Activated CD8-positive, alpha-beta T cell treated with anti-CD3 and anti-CD28 coated beads, Interleukin-2, amount 10 ng/mL, durations not matched to agents 7 days and 5 days (primary cell): Measurements from ENCODE around the gene FARP1. TPM values are rescaled to one million over a fixed set of nuclear protein-coding genes. Genes with fewer than 3 reads are reported as not detected.

Experiments
- ATAC-seq: fragments of 150-1000 bp; cut with Tn5 transposase; one replicate; pipeline ENCODE4 v1.10.0; 2021; ENCODE audit warnings: moderate library complexity
- CTCF ChIA-PET: fragments of 350-600 bp; sonication (Branson Sonifier 250); formaldehyde crosslinking; loops from one replicate; lab custom pipeline; 2021; ENCODE audit warnings: antibody characterized with exemption; lab: Charles Lee
- POLR2A ChIA-PET: fragments of 350-600 bp; sonication (Branson Sonifier 250); formaldehyde crosslinking; loops from one replicate; lab custom pipeline; 2021; ENCODE audit warnings: antibody characterized with exemption; lab: Charles Lee
- DNase-seq: peaks from one replicate; pipeline ENCODE4 v3.0.0-alpha.2; 2020
- H3K27ac Mint-ChIP-seq: one replicate; pipeline ENCODE4 v1.8.0; 2021; ENCODE audit warnings: mild to moderate bottlenecking, mixed read lengths
- H3K27me3 Mint-ChIP-seq: one replicate; pipeline ENCODE4 v1.8.0; 2021; ENCODE audit warnings: low read depth, mixed read lengths
- H3K36me3 Mint-ChIP-seq: one replicate; pipeline ENCODE4 v1.8.0; 2021; ENCODE audit warnings: low read depth, mixed read lengths
- H3K4me1 Mint-ChIP-seq: one replicate; pipeline ENCODE4 v1.8.0; 2021; ENCODE audit warnings: low read depth, mixed read lengths
- H3K4me3 Mint-ChIP-seq: one replicate; pipeline ENCODE4 v1.8.0; 2021; ENCODE audit warnings: mild to moderate bottlenecking, mixed read lengths
- H3K9me3 Mint-ChIP-seq: one replicate; pipeline ENCODE4 v1.8.0; 2022; ENCODE audit warnings: mixed read lengths; ENCODE audit not compliant: insufficient read depth
- total RNA-seq, 2 experiments: library from RNA; stranded (reverse); gene quantifications; one replicate each; pipeline ENCODE4 v1.2.3, GENCODE V29; 2021

The FARP1 gene
- total RNA-seq, 2 experiments from 2014 or later = 1.1 to 1.2 TPM

DNA sequence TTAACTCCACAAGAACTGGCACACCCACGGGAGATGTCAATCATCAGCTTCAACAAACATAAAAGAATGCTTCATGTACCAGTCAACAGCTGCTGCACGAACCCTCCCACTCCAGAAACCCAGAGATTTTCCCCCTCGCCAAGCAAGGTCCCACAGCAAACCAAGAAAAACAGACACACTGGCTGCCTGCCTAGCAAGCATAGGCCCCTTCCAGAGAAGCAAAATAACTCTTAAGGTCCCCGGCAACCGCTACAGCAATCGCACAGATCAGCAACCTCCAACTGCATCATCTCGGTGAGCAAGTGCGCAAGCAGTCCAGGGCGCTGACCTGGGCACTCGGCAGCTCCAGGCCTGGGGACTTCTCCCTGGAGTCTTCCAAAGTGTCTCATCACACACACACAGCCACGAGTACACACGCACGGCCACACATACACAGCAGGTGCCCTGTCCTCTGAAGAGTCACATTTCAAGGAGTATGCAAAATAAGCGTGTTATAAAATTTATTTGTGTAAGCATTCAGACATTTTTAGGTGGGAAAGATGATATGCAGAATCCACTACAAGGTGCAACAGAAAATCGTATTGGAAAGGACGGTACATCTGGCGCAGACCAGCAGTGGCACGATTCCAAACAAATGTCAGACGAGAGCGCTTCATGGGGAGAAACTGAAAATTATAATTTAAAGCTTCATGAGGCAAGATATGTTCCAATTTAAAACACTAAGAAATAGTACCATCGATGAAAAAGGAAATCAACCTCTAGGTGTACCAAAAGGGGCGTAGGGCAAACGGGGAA lies 309.0 kb downstream of the FARP1 start:
- DNase-seq (no peak), ATAC-seq (no peak)
- CTCF ChIA-PET = interaction anchor here (1.9 to 2.6 kb wide), 2 partner anchors 201 to 221 kb away, joined by 7 to 25 read pairs; no protein-coding TSS in a partner anchor
- Mint-ChIP-seq H3K4me1 (peaks cover 22% of the 10 kb centered on the region), H3K27ac (no peak overlapping the region), H3K9me3 (no peaks in the 10 kb centered on the region), H3K4me3 (no peak overlapping the region), H3K36me3 (peaks cover 63% of the 10 kb centered on the region), H3K27me3 (no peaks in the 10 kb centered on the region)
- POLR2A ChIA-PET = interaction anchor here (1.1 kb wide), 1 partner anchor 111 kb away, joined by 3 read pairs; no protein-coding TSS in a partner anchor

DNA sequence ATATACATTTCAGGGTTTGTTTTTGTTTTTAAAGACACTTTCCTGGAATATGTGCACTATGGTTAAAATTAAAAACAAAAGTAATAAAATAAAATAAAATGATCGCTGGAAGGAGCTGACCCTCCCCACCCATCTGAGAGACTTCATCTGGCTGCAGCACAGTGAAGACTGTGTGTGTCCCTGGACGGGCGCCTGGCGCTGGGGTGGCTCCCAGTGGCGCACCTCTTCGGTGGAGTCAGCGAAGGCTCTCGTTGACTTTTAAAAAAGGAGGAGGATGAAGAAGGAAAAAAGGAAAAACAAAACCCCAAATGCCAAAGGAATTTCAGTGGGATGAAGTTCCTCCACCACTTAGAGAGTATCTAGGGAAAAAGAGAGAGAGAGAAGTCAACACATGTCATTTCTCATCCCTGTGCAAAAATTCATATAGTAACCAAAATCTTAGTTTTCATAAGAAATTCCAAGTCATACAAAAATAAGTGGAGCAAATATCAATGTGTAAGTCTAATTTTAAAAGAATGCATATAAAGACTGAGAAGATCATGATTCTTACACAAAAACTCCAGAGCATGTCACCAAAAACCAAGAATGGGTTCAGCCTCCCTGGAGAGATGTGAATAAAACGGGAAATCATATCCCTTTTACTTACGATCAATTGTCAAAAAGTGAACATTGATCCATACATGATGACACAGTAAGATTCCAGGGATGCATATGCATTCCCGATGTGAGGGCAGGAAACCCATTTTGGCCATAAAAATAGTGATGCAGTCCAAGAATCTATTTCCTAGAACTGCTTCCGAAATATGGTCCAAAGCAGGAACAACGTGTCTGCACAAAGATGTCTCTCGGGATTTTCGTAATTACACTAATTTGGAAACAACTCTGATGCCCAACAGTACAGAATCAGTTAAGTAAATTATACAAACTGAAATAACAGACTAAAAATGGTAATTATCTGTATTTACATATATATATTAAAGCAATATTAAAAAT lies 310.3 kb downstream of the FARP1 start:
- Mint-ChIP-seq H3K36me3 (peaks cover 60% of the 10 kb centered on the region), H3K9me3 (no peaks in the 10 kb centered on the region), H3K27ac (no peak overlapping the region), H3K4me3 (no peak overlapping the region), H3K27me3 (no peaks in the 10 kb centered on the region), H3K4me1 (peaks cover 22% of the 10 kb centered on the region)
- POLR2A ChIA-PET = no interaction called here
- no peak for ATAC-seq
- DNase-seq = no peak
- CTCF ChIA-PET = no interaction called here

DNA sequence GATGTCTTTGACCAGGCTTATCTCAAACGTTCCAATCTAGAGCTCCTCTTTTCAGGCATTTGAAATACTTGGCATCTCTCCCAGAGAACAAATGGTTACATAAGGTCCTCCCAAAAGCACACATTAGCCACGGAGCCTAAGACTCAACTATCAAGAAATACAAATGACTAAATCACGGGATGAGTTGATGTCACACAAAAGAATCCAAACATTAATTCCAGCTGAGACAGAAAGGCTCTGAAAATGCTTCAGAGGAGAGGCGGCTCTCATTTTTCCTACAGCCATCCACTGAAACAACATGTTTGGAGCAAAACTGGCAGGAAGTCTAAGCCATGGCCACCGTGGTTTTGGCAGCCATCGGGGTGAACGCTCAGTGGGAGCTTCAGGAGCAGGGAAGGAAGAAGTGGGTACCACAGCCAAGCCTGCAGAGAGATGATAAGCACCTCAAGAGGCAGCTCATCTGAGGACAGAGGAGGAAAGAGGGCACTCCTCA lies 311.5 kb downstream of the FARP1 start:
- Mint-ChIP-seq H3K9me3 (no peaks in the 10 kb centered on the region), H3K36me3 (peaks cover 60% of the 10 kb centered on the region), H3K27ac (peak overlapping the region; percentile 11), H3K4me1 (peaks cover 22% of the 10 kb centered on the region), H3K4me3 (no peak overlapping the region), H3K27me3 (no peaks in the 10 kb centered on the region)
- DNase-seq = no peak
- ChIA-PET CTCF (interaction anchor here (1.0 to 1.6 kb wide), 3 partner anchors 9 to 122 kb away, joined by 3 to 5 read pairs (median 5); no protein-coding TSS in a partner anchor), POLR2A (interaction anchor here (0.9 kb wide), 1 partner anchor 9 kb away, joined by 3 read pairs; no protein-coding TSS in a partner anchor)
- no peak for ATAC-seq

DNA sequence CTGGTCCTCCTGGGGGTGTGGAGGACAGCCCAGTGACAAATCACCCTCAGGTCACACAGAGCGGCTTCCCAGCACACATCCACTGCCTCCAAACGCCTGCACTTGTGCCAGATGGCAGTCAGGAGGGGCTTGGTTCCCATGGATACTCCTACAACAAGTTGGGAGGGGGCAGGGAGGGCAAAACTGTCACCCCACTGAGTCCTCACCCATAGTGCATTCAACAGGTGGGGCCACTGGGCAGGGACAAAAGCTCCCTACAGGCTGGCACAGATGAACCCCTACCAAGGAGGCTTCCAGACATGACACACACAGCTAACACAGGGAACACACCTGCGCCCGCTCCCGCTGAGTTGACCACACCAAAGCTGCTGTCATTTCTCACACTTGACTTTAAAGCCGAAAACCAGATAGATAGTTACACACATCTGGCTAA lies 313.5 kb downstream of the FARP1 start:
- peaks cover 11% of the 10 kb centered on the region for H3K4me1 Mint-ChIP-seq
- DNase-seq = no peak
- H3K9me3 Mint-ChIP-seq = no peaks in the 10 kb centered on the region
- peaks cover 61% of the 10 kb centered on the region for H3K36me3 Mint-ChIP-seq
- no peak for ATAC-seq
- H3K27ac Mint-ChIP-seq = no peak overlapping the region
- ChIA-PET POLR2A (no interaction called here), CTCF (interaction anchor here (0.6 to 2.3 kb wide), 3 partner anchors 11 to 212 kb away, joined by 3 to 13 read pairs (median 4); no protein-coding TSS in a partner anchor)
- H3K27me3 Mint-ChIP-seq = no peaks in the 10 kb centered on the region
- no peak overlapping the region for H3K4me3 Mint-ChIP-seq

DNA sequence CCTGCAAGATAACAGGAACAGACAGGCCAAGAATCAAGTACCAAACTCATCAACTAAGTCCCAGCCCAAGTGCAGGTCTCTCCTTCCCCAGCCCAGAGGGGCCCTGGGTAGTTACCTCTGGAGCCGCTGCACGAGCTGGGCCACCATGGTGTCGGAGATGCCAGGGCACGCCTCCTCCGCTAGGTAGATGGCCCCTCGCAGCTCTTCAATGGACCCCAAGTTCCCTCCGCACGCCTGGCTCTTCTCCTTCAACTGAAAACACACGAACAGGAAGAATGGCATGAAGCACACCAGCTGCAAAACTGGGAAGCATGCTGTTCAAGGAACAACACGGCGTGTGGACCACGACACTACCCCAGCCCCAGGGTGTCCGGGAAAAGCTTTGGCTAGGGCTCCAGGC lies 314.2 kb downstream of the FARP1 start:
- H3K36me3 Mint-ChIP-seq = peaks cover 58% of the 10 kb centered on the region
- no peak for ATAC-seq

DNA sequence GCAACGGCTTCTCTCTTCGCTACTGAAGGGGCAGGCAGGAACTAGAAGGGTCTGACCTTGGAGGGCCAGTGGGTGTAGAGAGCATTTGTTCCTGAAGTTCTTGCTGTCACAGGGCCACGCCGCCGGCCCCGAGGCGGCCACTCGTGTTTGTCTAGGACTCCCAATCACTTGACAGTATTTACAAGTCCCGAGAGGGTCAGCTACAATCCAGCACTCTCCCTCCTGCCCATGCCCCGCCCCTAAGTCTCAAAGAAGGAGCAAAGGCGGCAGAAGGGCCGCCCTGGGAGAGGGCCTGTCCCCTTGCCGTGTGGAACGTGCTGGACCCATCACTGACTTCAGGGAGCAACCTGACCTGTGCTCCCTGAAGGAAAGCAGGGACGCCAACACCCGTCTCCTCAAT lies 315.5 kb downstream of the FARP1 start:
- peaks cover 59% of the 10 kb centered on the region for H3K36me3 Mint-ChIP-seq
- H3K9me3 Mint-ChIP-seq = no peaks in the 10 kb centered on the region
- DNase-seq (no peak), ATAC-seq (no peak)
- ChIA-PET CTCF (no interaction called here), POLR2A (no interaction called here)
- H3K4me1 Mint-ChIP-seq = peaks cover 7% of the 10 kb centered on the region
- no peak overlapping the region for H3K4me3 Mint-ChIP-seq
- no peak overlapping the region for H3K27ac Mint-ChIP-seq
- H3K27me3 Mint-ChIP-seq = no peaks in the 10 kb centered on the region

More for the DNA sequence above, 314.2 kb downstream of the FARP1 start:
- no peak for DNase-seq
- POLR2A ChIA-PET = no interaction called here
- peaks cover 5% of the 10 kb centered on the region for H3K4me1 Mint-ChIP-seq
- H3K4me3 Mint-ChIP-seq = no peak overlapping the region
- CTCF ChIA-PET = interaction anchor here (0.6 to 2.3 kb wide), 3 partner anchors 11 to 211 kb away, joined by 3 to 13 read pairs (median 4); no protein-coding TSS in a partner anchor
- H3K9me3 Mint-ChIP-seq = no peaks in the 10 kb centered on the region
- no peaks in the 10 kb centered on the region for H3K27me3 Mint-ChIP-seq
- H3K27ac Mint-ChIP-seq = no peak overlapping the region

DNA sequence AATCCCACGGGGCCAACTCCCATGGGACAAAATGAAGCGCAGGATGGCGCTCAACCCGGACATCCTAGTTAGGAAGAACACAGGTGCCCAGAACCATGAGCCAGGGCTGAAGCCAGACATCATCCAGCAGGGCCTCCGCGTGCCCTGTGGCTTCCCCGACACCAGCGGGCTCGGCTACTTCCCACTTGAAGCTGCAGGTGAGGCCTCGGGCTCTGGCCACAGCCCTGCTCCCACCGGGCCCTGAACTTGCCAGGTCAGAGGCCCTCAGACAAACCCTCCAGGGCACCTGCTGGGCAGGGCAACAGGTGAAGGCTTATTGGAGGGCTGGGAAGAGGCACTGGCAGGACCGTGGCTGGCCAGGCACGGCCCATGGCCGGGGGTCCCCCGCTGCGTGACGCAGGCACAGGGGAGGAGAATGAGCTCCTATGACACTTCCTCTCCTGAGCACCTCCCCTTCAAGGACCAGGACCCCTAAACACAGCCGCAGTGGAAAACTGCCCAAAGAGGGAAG lies 316.3 kb downstream of the FARP1 start:
- H3K4me1 Mint-ChIP-seq = peaks cover 7% of the 10 kb centered on the region
- ATAC-seq = no peak
- no peaks in the 10 kb centered on the region for H3K27me3 Mint-ChIP-seq
- H3K27ac Mint-ChIP-seq = no peak overlapping the region
- ChIA-PET CTCF (no interaction called here), POLR2A (no interaction called here)
- no peaks in the 10 kb centered on the region for H3K9me3 Mint-ChIP-seq
- H3K36me3 Mint-ChIP-seq = peaks cover 61% of the 10 kb centered on the region
- no peak for DNase-seq
- H3K4me3 Mint-ChIP-seq = no peak overlapping the region

DNA sequence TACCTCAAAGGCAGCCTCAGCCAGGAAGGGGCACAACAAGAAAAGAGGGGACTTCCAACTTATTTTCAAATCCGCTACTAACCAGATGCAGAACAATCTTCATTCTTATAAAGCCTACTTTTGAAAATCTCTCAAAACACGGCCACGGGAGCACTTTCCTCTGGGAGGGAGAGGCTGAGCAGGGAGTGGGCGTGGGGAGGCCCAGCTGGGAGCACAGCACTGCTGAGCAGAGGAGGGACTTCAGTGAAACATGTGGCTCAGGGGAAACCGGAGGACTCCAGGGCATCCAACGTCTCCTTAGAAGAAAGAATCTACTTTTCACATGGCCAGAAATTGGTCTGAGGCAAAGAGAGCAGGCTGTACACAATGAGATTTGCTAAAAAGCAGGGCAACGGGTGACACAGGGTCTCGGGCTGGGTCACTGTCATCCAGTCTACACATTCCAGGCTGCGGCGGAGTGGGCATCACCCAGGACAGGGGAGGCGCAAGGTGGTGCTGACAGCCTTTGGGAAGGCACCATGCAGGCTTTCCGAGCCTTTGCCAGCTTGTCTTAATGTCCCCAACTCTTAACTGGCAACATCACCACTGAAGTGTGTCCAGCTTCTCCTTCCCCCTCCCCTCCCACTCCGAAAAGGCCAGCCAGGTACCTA lies 317.0 kb downstream of the FARP1 start:
- Mint-ChIP-seq H3K36me3 (peaks cover 55% of the 10 kb centered on the region), H3K9me3 (no peaks in the 10 kb centered on the region), H3K4me3 (no peak overlapping the region), H3K27ac (peak overlapping the region; percentile 10), H3K4me1 (peaks cover 4% of the 10 kb centered on the region), H3K27me3 (no peaks in the 10 kb centered on the region)
- no peak for ATAC-seq
- DNase-seq = no peak
- ChIA-PET CTCF (no interaction called here), POLR2A (no interaction called here)

DNA sequence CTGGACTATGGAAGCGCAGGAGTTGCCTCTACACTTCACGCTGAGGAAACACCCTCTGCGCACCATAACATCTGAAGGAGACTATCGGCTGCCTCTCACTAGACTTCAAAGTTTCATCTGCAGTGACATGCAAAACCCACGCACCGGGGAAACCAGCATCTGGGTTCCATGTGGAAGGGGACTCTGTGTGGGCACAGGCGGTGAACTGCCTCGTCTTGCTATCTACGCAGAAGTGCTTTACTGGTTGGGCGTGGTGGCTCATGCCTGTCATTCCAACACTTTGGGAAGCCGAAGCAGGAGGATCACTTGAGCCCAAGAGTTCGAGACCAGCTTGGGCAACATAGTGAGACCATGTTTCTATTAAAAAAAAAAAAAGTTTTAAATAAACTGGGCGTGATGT lies 317.6 kb downstream of the FARP1 start:
- Mint-ChIP-seq H3K4me1 (peaks cover 2% of the 10 kb centered on the region), H3K27ac (no peak overlapping the region), H3K4me3 (no peak overlapping the region), H3K36me3 (peaks cover 57% of the 10 kb centered on the region), H3K9me3 (no peaks in the 10 kb centered on the region), H3K27me3 (no peaks in the 10 kb centered on the region)
- ATAC-seq = no peak
- ChIA-PET CTCF (no interaction called here), POLR2A (no interaction called here)
- no peak for DNase-seq

DNA sequence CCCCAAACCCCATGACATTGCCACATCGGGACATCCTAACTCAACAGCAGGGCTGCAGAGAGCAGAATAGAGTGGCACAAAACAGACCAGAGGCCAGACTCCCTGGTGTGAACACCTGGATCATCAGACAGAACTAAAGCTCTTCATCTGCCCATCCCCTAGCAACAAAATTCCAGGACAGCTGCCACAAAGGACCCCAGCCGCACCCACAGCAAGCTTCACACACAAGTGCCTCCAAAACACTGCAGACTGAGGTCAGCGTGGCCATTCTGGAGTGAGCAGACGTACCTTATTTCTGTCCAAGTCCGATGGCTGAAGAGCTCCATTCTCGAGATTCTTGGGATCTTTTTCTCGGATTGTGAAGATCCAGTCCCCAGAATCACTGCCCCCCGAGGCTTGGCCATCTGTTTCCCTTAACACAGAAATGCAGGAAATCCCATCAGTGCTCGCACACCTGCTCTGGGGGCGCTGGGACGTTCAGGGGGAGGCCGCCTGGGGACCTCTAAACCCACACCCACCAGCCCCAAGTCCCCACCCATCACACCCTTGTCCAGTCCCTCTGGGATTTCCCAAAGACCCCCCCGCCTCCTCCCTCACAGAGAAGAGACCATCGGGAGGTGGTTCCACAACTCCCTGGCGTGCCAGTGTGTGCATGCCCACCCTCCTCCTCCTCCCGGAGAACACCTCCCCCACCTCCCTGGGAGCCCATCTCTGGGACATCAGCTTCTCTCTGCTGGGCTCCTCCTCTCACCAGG lies 318.8 kb downstream of the FARP1 start:
- Mint-ChIP-seq H3K9me3 (no peaks in the 10 kb centered on the region), H3K4me1 (peaks cover 7% of the 10 kb centered on the region), H3K36me3 (peaks cover 58% of the 10 kb centered on the region), H3K4me3 (no peak overlapping the region), H3K27ac (no peak overlapping the region), H3K27me3 (no peaks in the 10 kb centered on the region)
- POLR2A ChIA-PET = interaction anchor here (1.0 kb wide), 1 partner anchor 11 kb away, joined by 3 read pairs; no protein-coding TSS in a partner anchor
- DNase-seq (no peak), ATAC-seq (no peak)
- CTCF ChIA-PET = interaction anchor here (0.9 kb wide), 1 partner anchor 17 kb away, joined by 3 read pairs; no protein-coding TSS in a partner anchor
